SK-N-SH (cell line): Measurements from ENCODE around the gene MACROH2A2. TPM values are rescaled to one million over a fixed set of nuclear protein-coding genes. Genes with fewer than 3 reads are reported as not detected.
"Not testable (repeated sequence)": the region's sequence is repeated elsewhere in the genome, so short reads cannot be mapped to it uniquely, and the experiment has no call there.

ENCODE experiments used
- CTCF ChIA-PET: fragments of 300-600, 350-600 bp; formaldehyde crosslinking; extraction: SDS; loops from one replicate; lab custom pipeline; 2021; lab: Yijun Ruan, JAX
- POLR2A ChIA-PET: fragments of 350-600 bp; sonication (Branson Sonifier 250); formaldehyde crosslinking; extraction: SDS; loops from one replicate; lab custom pipeline; 2020; ENCODE audit warnings: antibody characterized with exemption, inconsistent platforms; lab: Yijun Ruan, JAX
- DNase-seq: peaks from one replicate; pipeline ENCODE4 v3.0.0; 2012
- H2AFZ ChIP-seq: fragments of 200-600 bp; sonication (generic); 2 replicates; pipeline ENCODE4 v1.8.1; 2016; ENCODE audit warnings: antibody characterized with exemption, mild to moderate bottlenecking, low read depth
- H3F3A ChIP-seq: fragments of 200-600 bp; sonication (generic); replicated peaks from 2 replicates; pipeline ENCODE3; 2016; ENCODE audit warnings: antibody characterized with exemption, mild to moderate bottlenecking; ENCODE audit not compliant: insufficient read depth
- H3K27ac ChIP-seq, 2 experiments: fragments of 200-500 bp in 1 of 2; fragments of 200-600 bp in 1 of 2; sonication (Bioruptor generic) in 1 of 2; sonication (generic), shearing (Covaris generic) in 1 of 2; 2 replicates each; pipeline versions ENCODE4 v1.5.1 to v1.6.1; 2014 to 2016; ENCODE audit warnings: low read depth in 2 of 2, inconsistent platforms in 1 of 2, low read length in 1 of 2, mild to moderate bottlenecking in 1 of 2, mixed read lengths in 1 of 2
- H3K27me3 ChIP-seq: fragments of 200-600 bp; sonication (generic), shearing (Covaris generic); 2 replicates; pipeline ENCODE4 v1.6.1; 2016; ENCODE audit warnings: mixed run types; ENCODE audit not compliant: insufficient read depth
- H3K36me3 ChIP-seq, 2 experiments: fragments of 200-500 bp in 1 of 2; fragments of 200-600 bp in 1 of 2; sonication (Bioruptor generic) in 1 of 2; sonication (generic) in 1 of 2; replicated peaks in 1 of 2; 2 replicates each; pipeline versions ENCODE3 to v1.5.1; 2014 to 2016; ENCODE audit warnings: low read length in 1 of 2, mild to moderate bottlenecking in 1 of 2; ENCODE audit not compliant: insufficient read depth in 2 of 2, control insufficient read depth in 1 of 2
- H3K4me1 ChIP-seq, 2 experiments: fragments of 200-500 bp in 1 of 2; fragments of 200-600 bp in 1 of 2; sonication (Bioruptor generic) in 1 of 2; sonication (generic), shearing (Covaris generic) in 1 of 2; 2 replicates each; pipeline versions ENCODE4 v1.5.1 to v1.6.1; 2014 to 2016; ENCODE audit warnings: low read depth in 1 of 2, low read length in 1 of 2, mixed run types in 1 of 2; ENCODE audit not compliant: insufficient read depth in 2 of 2, control insufficient read depth in 1 of 2
- H3K4me2 ChIP-seq: fragments of 200-600 bp; sonication (generic), shearing (Covaris generic); 2 replicates; pipeline ENCODE4 v1.6.1; 2017; ENCODE audit warnings: mixed run types
- H3K4me3 ChIP-seq, 2 experiments: fragments of 200-500 bp in 1 of 2; fragments of 200-600 bp in 1 of 2; sonication (Bioruptor generic) in 1 of 2; sonication (generic), shearing (Covaris generic) in 1 of 2; 2 replicates each; pipeline versions ENCODE4 v1.5.1 to v1.8.1; 2014 to 2016; ENCODE audit warnings: low read depth in 2 of 2, inconsistent platforms in 1 of 2, low read length in 1 of 2, mild to moderate bottlenecking in 1 of 2, mixed read lengths in 1 of 2, moderate library complexity in 1 of 2
- H3K79me2 ChIP-seq: fragments of 200-600 bp; sonication (generic); 2 replicates; pipeline ENCODE4 v1.8.1; 2017; ENCODE audit warnings: mild to moderate bottlenecking; ENCODE audit not compliant: insufficient read depth
- H3K9ac ChIP-seq: fragments of 200-600 bp; sonication (generic); 2 replicates; pipeline ENCODE4 v1.6.1; 2017; ENCODE audit warnings: mixed run types
- H3K9me2 ChIP-seq: fragments of 200-600 bp; sonication (generic); 2 replicates; pipeline ENCODE4 v1.6.1; 2017; ENCODE audit warnings: mixed run types
- H3K9me3 ChIP-seq: fragments of 200-600 bp; sonication (generic); 2 replicates; pipeline ENCODE4 v1.6.1; 2017; ENCODE audit warnings: mixed run types, mild to moderate bottlenecking, moderate library complexity
- H4K20me1 ChIP-seq: fragments of 200-600 bp; sonication (generic); 2 replicates; pipeline ENCODE4 v1.6.1; 2017; ENCODE audit warnings: mild to moderate bottlenecking, mixed run types; ENCODE audit not compliant: insufficient read depth
- ELF1 ChIP-seq: IDR thresholded peaks from 2 replicates; pipeline ENCODE4 v1.4.0; 2012
- EP300 ChIP-seq, 2 experiments: IDR thresholded peaks; 2 replicates each; pipeline versions ENCODE4 v1.4.0 to v1.6.1; 2012; ENCODE audit warnings: borderline replicate concordance in 1 of 2, low read depth in 1 of 2, low read length in 1 of 2
- FOXJ3 ChIP-seq: sonication (generic); formaldehyde crosslinking; IDR thresholded peaks from 2 replicates; pipeline ENCODE4 v1.5.1; 2020; ENCODE audit warnings: mild to moderate bottlenecking, missing genetic modification reagents
- GABPA ChIP-seq: IDR thresholded peaks from 2 replicates; pipeline ENCODE4 v1.4.0; 2012; ENCODE audit warnings: low read depth, mild to moderate bottlenecking
- JUND ChIP-seq: IDR thresholded peaks from 2 replicates; pipeline ENCODE4 v1.4.0; 2012
- RAD21 ChIP-seq: IDR thresholded peaks from 2 replicates; pipeline ENCODE4 v1.6.1; 2012; ENCODE audit warnings: mild to moderate bottlenecking, low read length
- RXRA ChIP-seq: IDR thresholded peaks from 2 replicates; pipeline ENCODE4 v1.4.0; 2012; ENCODE audit warnings: low read depth, mild to moderate bottlenecking, borderline replicate concordance
- TCF12 ChIP-seq: IDR thresholded peaks from 2 replicates; pipeline ENCODE4 v1.4.0; 2012
- WGBS: methylation state at CpG from one replicate; pipeline ENCODE4 v1.1.6; 2017; ENCODE audit warnings: low lambda C conversion rate; 5-methylcytosine and 5-hydroxymethylcytosine counted together
- polyA plus RNA-seq, 3 experiments: library from polyadenylated mRNA; depleted of rRNA; stranded (reverse); fragments of >200 nt; gene quantifications; 2 replicates each; pipeline ENCODE4 v1.2.3, GENCODE V29; 2012
- TF ChIP-seq, protein P1 (sequence below): IDR thresholded peaks from 2 replicates; pipeline ENCODE4 v1.4.0; 2012; ENCODE audit warnings: low read depth, borderline replicate concordance
- TF ChIP-seq, protein P2 (sequence below): IDR thresholded peaks from 2 replicates; pipeline ENCODE4; 2012

MACROH2A2 gene
- polyA plus RNA-seq, 1 of the 3 experiments (the other 2 are of a cell fraction): 28.9 TPM

DNA sequence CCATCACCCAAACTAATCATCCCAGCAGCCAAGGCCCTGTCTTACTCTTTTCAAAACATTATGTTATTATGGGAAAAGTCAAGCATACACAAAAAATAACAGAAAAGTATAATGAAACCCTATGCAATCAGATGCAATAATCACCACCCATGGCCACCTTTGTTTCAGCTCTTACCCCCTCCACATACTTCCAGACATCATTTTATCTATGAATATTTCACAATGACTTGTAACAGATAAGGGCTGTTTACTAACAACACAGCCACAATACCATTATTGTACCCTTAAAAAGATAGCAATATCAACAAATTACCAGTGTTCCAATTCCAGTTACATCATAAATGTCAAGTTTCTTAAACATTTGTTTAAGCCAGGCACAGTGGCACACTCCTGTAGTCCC lies 44.8 kb downstream of the MACROH2A2 start (continued):
- TF ChIP-seq, protein P1, sequence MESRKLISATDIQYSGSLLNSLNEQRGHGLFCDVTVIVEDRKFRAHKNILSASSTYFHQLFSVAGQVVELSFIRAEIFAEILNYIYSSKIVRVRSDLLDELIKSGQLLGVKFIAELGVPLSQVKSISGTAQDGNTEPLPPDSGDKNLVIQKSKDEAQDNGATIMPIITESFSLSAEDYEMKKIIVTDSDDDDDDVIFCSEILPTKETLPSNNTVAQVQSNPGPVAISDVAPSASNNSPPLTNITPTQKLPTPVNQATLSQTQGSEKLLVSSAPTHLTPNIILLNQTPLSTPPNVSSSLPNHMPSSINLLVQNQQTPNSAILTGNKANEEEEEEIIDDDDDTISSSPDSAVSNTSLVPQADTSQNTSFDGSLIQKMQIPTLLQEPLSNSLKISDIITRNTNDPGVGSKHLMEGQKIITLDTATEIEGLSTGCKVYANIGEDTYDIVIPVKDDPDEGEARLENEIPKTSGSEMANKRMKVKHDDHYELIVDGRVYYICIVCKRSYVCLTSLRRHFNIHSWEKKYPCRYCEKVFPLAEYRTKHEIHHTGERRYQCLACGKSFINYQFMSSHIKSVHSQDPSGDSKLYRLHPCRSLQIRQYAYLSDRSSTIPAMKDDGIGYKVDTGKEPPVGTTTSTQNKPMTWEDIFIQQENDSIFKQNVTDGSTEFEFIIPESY: no peak
- TF ChIP-seq GABPA (no peak), JUND (no peak), TCF12 (no peak), EP300 (IDR thresholded peaks at IDR 0.05; ENCODE audit: borderline replicate concordance in 1 of 2, low read depth in 1 of 2, low read length in 1 of 2) (no peak), ELF1 (no peak)

DNA sequence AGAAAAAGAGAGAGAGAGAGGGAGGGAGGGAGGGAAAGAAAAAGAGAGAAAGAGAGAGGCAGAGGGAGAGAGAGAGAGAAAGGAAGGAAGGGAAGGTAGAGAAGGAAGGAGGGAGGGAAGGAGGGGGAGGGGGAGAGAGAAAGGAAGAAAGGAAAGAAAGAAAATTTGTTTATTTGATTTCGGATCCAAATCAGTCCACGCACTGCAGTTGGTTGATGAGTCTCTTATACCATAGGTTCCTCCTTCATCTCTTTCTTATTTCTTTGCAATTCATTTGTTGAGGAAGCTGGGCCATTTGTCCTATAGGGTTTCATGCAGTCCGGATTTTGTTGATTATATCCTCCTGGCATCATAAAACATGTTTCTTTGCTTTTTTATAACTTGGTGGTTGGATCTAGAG lies 45.6 kb downstream of the MACROH2A2 start:
- WGBS: 98% methylated on average over 3 of the region's 3 CpGs
- Histone ChIP-seq H3F3A (no peaks in the 10 kb centered on the region), H3K9ac (no peak overlapping the region), H3K4me2 (no peak overlapping the region), H3K27ac (no peak overlapping the region), H3K4me1 (no peaks in the 10 kb centered on the region), H3K4me3 (no peak overlapping the region), H3K9me2 (no peaks in the 10 kb centered on the region), H3K27me3 (no peaks in the 10 kb centered on the region), H2AFZ (no peak overlapping the region), H3K9me3 (no peaks in the 10 kb centered on the region), H3K36me3 (peaks cover 17 to 59% of the 10 kb centered on the region in 2 experiments), H3K79me2 (no peaks in the 10 kb centered on the region), H4K20me1 (no peaks in the 10 kb centered on the region)
- ChIA-PET POLR2A (no interaction called here), CTCF (interaction anchor here (1.5 to 16.8 kb wide), 2 partner anchors 20 to 45 kb away, joined by 4 to 184 read pairs; partner anchors contain the start of gene MACROH2A2)
- no peak for DNase-seq
- TF ChIP-seq RAD21 (no peak), RXRA (no peak), FOXJ3 (CRISPR knock-in tag) (no peak)
- TF ChIP-seq, protein P2, sequence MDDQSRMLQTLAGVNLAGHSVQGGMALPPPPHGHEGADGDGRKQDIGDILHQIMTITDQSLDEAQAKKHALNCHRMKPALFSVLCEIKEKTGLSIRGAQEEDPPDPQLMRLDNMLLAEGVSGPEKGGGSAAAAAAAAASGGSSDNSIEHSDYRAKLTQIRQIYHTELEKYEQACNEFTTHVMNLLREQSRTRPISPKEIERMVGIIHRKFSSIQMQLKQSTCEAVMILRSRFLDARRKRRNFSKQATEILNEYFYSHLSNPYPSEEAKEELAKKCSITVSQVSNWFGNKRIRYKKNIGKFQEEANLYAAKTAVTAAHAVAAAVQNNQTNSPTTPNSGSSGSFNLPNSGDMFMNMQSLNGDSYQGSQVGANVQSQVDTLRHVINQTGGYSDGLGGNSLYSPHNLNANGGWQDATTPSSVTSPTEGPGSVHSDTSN: no peak

DNA sequence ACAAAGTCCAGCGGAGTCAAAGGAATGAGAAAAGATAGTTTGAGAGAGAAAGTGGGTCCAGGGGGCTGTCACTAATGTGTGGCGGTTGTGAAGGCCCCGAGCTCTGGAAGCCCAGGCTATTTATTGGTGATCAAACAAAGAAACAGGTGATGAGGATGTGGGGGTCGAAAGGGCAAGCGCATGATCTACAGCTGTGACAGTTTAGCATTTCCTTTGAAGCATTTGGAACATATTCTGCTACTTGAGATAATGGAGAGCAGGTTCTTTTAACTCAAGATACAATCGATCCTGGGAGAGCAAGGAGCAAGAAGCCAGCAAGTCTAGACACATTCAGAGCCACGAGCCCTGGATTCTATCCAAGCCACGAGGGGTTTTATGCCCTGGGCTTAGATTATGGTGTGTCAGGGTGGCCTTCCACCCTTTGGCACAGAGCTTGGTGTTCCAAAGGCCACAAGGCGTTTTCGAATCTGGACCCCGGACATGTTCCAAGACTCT lies 48.5 kb downstream of the MACROH2A2 start:
- CTCF ChIA-PET: interaction anchor here (1.8 to 16.8 kb wide), 2 partner anchors 17 to 45 kb away, joined by 5 to 184 read pairs; partner anchors contain the start of gene TYSND1

More for the DNA sequence above, 48.5 kb downstream of the MACROH2A2 start:
- H2AFZ ChIP-seq, H3K4me3 ChIP-seq, H3K4me1 ChIP-seq, DNase-seq, H4K20me1 ChIP-seq, H3K79me2 ChIP-seq, H3K27me3 ChIP-seq, H3K4me2 ChIP-seq, POLR2A ChIA-PET, H3F3A ChIP-seq, H3K9ac ChIP-seq, H3K9me3 ChIP-seq, H3K9me2 ChIP-seq, H3K27ac ChIP-seq: not testable (repeated sequence)
- H3K36me3 ChIP-seq: peaks cover 9 to 43% of the 10 kb centered on the region in 2 experiments
- WGBS: 89% methylated on average over 9 of the region's 11 CpGs
